ENCODE data around the gene MAP3K3.

The MAP3K3 gene

DNA sequence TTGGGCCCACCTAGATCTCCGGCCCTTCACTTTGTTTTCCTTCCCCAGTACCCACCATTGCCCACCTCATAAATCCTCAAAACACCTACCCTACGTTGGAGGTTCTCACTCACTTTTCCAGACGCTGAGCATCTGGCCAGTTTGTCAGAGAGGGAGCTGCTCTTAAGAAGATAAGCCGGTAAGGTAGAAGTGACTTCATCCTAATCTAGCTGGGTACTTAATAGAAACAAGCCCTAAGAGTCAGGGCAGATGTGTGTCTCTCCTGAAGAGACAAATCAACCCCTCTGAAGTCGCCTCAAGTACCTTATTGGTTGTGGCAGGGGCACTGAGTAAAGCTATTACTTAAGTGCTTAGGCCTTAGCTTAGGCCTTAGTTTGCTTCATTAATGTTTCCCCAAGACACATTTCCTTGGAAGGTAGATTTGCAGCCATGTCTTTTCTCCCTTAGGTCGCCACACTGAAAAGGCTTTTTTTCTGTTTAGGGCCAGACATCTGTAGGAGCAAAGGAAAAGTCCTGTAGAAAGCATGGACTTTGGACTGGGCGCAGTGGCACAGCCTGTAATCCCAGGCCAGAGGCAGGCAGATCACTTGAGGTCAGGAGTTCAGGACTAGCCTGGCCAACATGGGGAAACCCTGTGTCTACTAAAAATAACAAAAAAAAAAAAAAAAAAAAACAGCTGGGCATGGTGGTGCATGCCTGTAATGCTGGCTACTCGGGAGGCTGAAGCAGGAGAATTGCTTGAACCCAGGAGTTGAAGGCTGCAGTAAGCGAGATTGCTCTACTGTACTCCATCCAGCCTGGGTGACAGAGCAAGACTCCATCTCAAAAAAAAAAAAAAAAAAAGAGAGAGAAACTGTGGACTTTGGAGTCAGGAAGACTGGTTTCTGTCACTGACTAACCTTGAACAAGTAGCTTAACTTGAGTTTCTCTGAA, 20.5 kb upstream of the MAP3K3 start:
- TF ChIP-seq, protein P1, sequence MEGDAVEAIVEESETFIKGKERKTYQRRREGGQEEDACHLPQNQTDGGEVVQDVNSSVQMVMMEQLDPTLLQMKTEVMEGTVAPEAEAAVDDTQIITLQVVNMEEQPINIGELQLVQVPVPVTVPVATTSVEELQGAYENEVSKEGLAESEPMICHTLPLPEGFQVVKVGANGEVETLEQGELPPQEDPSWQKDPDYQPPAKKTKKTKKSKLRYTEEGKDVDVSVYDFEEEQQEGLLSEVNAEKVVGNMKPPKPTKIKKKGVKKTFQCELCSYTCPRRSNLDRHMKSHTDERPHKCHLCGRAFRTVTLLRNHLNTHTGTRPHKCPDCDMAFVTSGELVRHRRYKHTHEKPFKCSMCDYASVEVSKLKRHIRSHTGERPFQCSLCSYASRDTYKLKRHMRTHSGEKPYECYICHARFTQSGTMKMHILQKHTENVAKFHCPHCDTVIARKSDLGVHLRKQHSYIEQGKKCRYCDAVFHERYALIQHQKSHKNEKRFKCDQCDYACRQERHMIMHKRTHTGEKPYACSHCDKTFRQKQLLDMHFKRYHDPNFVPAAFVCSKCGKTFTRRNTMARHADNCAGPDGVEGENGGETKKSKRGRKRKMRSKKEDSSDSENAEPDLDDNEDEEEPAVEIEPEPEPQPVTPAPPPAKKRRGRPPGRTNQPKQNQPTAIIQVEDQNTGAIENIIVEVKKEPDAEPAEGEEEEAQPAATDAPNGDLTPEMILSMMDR (IDR thresholded peaks at IDR 0.05; ENCODE audit: extremely low read depth, missing control alignments): no peak
- no peak for DNase-seq (ENCODE audit: low spot score)

DNA sequence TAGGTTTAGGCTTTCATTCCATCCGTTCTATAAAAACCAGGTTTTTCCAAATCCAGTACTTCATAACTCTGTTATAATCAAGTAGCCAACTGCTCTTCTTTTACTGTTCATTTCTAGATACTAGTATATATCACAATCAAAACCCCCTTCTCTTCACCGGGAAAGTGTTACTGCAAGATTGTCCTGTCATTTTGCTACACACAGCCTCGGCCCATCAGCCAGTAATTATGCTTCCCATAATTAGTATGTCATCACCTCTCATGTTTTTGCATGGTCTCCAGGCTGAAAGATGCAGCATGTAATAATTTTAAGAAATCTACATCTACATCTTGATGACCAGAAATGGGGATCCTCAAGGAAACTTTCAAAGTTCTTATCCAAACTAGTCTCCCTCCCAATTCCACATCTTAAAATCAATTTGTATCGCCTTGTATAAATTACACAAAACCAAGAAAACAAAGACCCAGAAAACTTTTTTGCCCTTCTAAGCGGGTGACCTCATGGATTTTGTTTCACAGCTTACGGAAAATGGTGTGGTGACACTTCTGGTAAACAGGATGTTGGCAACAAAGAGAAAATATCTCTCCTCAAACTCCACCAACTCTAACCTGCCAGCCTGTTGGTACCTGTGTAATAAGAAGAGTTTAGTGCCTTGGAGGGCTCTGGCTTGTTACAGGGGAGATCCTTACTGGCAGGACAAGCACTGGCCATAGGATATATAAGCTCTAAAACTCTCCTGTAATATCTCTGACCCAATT, 12.2 kb upstream of the MAP3K3 start:
- TF ChIP-seq, protein P1 (IDR thresholded peaks at IDR 0.05; ENCODE audit: extremely low read depth, missing control alignments): no peak
- DNase-seq (ENCODE audit: low spot score): no peak

DNA sequence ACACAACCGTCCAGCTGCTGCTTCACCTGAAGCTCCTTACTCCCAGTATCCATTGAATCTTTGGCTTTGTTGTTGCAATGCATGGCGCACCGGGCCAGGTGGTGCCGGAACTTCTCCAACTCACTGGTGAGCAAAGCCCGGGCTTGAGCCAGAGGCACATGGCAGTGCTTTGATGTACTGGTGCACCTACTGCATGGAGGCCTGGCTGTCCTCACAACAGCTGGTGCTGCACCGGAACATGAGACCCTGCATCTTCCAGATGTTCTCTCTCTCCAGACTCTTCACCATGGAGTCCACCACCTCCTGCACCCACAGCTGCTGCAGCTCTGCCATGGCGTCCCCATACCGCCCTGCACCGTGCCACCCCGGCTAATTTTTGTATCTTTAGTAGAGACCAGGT, 11.4 kb upstream of the MAP3K3 start:
- TF ChIP-seq, protein P1 (IDR thresholded peaks at IDR 0.05; ENCODE audit: extremely low read depth, missing control alignments): no peak
- no peak for DNase-seq (ENCODE audit: low spot score)

DNA sequence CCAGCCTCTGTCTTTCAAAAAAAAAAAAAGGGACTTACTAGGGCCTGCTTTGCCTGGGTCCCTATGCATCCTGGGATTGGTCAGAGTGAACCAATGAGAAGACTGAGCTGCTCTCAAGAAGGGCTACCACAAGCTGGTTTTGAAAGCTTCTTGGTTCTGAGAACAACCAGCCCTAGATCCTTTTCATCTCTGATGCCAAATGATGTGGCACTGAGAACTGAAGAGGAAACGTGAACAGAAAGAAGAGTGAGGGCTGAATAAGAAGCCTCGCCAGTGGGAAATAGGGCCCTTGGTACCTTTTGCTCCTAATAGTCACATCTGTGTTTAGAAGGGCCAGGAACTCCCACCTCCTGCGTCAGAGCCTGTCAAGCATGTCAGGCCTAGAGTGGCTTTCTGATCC, 10.9 kb upstream of the MAP3K3 start:
- no peak for DNase-seq (ENCODE audit: low spot score)
- TF ChIP-seq, protein P1 (IDR thresholded peaks at IDR 0.05; ENCODE audit: extremely low read depth, missing control alignments): no peak

DNA sequence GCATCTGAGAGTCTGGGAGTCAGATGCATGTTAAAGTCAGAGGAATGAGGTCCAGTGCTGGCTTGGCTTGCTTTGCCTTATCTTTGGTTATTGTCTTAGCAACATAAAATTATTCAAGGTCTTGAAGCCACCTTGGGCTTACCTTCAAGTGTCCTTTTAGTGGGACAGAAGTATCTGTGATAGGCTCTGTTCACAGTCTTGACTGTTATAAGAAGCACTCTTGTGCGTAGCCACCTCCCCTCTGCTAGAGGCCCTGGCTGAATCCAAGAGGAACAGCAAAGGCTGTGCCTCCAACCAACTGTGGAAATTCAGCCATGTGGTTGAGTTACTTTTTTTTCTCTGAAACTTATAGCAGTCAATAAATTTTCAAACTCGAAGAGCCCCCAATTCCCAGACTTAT, 8.6 kb upstream of the MAP3K3 start:
- no peak for DNase-seq (ENCODE audit: low spot score)
- TF ChIP-seq, protein P1 (IDR thresholded peaks at IDR 0.05; ENCODE audit: extremely low read depth, missing control alignments): no peak

DNA sequence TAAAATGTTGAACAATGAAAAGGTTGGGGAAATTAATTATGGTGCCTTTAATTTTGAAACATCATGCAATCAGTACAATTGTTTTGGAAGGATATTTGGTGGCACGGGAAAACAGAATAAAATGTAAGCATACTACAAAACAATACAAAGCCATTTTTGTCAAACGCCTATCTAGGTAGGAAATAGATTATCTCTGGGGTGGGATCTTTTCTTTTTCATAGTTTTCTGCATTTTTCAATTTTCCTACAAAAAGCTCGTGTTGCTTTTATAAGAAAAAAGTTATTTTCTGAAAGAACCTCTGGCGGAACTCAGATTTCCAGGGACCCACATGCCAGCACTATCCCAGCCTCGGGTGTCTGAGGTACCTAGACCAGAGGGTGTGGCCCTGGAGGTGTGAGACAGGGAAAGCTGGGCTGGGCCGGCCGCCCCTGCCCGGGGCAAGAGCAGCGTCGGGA, 961 bp upstream of the MAP3K3 start:
- TF ChIP-seq, protein P1 (IDR thresholded peaks at IDR 0.05; ENCODE audit: extremely low read depth, missing control alignments): no peak
- DNase-seq (ENCODE audit: low spot score): no peak

All from GM20000 (cell line).